ENCODE results near the gene LDLR. TPM values are rescaled to one million over a fixed set of nuclear protein-coding genes. Genes with fewer than 3 reads are reported as not detected.
A peak's percentile ranks its signal among the peaks of the same experiment; 100 is the strongest.

Gene LDLR
- total RNA-seq, 1 donor from 2014 or later: 242 TPM

DNA sequence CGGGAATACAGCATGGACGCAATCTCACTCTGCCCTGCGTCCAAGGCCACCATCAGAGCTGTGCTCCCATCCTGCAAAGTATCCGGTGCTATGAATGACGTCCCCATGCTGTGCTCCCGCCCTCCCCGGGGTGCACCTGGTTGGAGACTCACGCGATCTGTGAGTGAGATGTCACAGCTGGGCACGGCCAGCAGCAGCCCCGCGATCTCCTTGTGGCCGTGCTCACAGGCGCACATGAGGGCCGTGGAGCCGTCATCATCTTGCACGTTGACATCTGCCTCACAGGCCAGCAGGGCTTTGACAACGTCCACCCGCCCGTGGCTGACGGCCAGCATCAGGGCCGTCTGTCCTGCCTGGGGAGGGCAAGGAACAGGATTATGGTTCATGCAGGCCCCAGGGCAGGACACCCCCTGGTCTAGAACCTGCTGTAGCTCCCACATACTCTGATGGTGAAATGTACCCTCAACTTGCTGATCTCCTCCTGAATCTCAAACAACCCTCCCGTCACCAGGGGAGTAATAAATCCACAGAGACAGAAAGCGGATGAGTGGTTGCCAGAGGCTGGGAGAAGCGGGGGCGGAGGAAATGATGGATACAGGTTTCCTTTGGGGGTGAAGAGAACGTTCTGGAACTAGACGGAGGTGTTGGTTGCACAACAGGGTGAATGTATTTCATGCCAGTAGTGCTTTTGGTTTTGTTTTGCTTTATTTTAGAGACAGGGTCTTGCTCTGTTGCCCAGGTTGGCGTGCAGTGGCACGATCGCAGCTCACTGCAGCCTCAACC, 80.8 kb downstream of the LDLR start:
- peaks cover 89% of the 10 kb centered on the region for H3K36me3 ChIP-seq
- no peaks in the 10 kb centered on the region for H3K9me3 ChIP-seq
- H3K27me3 ChIP-seq: no peaks in the 10 kb centered on the region
- DNase-seq: no peak
- intact Hi-C loops (cut with DNase I): no loop called here
- H3K4me3 ChIP-seq: no peak overlapping the region
- H3K4me1 ChIP-seq: peaks cover 15% of the 10 kb centered on the region
- ATAC-seq: peak; percentile 7
- TF ChIP-seq, protein P1, sequence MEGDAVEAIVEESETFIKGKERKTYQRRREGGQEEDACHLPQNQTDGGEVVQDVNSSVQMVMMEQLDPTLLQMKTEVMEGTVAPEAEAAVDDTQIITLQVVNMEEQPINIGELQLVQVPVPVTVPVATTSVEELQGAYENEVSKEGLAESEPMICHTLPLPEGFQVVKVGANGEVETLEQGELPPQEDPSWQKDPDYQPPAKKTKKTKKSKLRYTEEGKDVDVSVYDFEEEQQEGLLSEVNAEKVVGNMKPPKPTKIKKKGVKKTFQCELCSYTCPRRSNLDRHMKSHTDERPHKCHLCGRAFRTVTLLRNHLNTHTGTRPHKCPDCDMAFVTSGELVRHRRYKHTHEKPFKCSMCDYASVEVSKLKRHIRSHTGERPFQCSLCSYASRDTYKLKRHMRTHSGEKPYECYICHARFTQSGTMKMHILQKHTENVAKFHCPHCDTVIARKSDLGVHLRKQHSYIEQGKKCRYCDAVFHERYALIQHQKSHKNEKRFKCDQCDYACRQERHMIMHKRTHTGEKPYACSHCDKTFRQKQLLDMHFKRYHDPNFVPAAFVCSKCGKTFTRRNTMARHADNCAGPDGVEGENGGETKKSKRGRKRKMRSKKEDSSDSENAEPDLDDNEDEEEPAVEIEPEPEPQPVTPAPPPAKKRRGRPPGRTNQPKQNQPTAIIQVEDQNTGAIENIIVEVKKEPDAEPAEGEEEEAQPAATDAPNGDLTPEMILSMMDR (IDR thresholded peaks at IDR 0.05): no peak
- peak overlapping the region; percentile 13 for H3K27ac ChIP-seq

DNA sequence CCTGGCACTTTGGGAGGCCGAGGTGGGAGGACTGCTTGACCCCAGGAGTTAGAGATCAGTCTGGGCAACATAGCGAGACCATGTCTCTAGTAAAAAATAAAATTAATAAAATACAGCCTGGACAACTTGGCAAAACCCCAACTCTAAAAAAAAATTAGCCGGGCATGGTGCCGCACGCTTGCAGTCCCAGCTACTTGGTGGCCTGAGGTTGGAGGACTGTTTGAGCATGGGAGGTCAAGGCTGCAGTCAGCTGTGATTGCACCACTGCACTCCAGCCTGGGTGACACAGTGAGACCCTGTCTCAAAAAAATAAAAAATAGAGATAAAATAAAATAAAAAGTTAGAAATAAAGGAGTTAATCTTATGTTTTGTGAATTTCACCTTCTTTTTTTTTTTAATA, 81.9 kb downstream of the LDLR start:
- Histone ChIP-seq H3K9me3 (no peaks in the 10 kb centered on the region), H3K36me3 (peaks cover 94% of the 10 kb centered on the region), H3K4me3 (no peak overlapping the region), H3K27me3 (no peaks in the 10 kb centered on the region), H3K27ac (peak overlapping the region; percentile 13), H3K4me1 (peaks cover 5% of the 10 kb centered on the region)
- intact Hi-C loops (cut with DNase I): no loop called here
- ATAC-seq (no peak), DNase-seq (no peak)
- TF ChIP-seq, protein P1 (IDR thresholded peaks at IDR 0.05): no peak

DNA sequence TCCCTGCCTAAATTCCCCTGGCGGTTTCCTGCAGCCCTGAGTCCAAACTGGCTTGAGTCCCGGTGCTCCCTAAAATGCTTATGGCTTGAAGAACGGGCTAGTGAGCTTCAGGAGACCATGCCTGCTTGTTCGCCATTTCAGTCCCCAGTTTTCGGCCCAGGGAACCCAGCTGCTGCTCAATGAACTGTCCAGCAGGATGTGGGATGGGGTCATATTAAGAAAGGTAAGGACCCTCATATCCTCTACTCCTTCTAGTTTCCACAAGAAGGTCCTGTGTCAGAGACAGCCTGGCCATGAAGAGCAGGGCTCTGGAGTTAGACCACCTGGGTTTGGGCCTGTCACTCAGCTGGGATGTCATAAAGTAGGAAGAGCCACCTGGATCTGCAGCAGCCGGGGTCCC, 83.3 kb downstream of the LDLR start:
- H3K36me3 ChIP-seq: peaks cover 94% of the 10 kb centered on the region
- no peak overlapping the region for H3K4me3 ChIP-seq
- no peak for ATAC-seq
- H3K9me3 ChIP-seq: no peaks in the 10 kb centered on the region
- H3K27ac ChIP-seq: no peak overlapping the region
- DNase-seq: no peak
- intact Hi-C loops (cut with DNase I): no loop called here
- TF ChIP-seq, protein P1 (IDR thresholded peaks at IDR 0.05): no peak
- no peaks in the 10 kb centered on the region for H3K27me3 ChIP-seq
- H3K4me1 ChIP-seq: peaks cover 4% of the 10 kb centered on the region

DNA sequence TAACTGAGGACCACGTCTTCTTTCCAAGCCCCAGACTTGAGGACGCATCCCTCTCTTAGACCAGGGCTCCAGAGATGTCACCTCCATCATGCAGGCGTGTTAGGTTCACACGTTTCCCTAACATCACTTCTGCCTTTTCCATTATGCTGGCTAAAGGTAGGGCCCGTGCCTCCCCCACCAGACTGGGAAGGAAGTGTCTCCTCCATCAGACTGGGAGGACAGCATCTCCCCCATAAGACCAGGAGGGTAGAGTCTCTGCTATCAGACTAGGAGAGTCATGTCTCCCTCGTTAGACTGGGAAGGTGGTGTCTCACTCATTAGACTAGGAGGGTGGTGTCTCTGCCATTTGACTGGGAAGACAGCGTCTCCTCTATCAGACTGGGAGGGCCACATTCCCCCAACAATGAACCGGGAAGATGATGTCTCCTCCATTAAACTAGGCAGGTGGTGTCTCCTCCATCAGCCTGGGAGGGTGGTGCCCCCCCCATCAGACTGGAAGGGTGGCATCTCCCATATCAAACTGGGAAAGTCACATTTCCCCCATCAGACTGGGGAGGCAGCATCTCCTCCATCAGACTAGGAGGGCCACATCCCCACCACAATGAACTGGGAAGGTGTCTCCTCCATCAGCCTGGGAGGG, 84.4 kb downstream of the LDLR start:
- H3K9me3 ChIP-seq: no peaks in the 10 kb centered on the region
- no peak overlapping the region for H3K4me3 ChIP-seq
- peaks cover 4% of the 10 kb centered on the region for H3K4me1 ChIP-seq
- no peaks in the 10 kb centered on the region for H3K27me3 ChIP-seq
- peaks cover 97% of the 10 kb centered on the region for H3K36me3 ChIP-seq
- intact Hi-C loops (cut with DNase I): no loop called here
- DNase-seq: no peak
- H3K27ac ChIP-seq: no peak overlapping the region
- ATAC-seq: no peak
- TF ChIP-seq, protein P1 (IDR thresholded peaks at IDR 0.05): no peak

DNA sequence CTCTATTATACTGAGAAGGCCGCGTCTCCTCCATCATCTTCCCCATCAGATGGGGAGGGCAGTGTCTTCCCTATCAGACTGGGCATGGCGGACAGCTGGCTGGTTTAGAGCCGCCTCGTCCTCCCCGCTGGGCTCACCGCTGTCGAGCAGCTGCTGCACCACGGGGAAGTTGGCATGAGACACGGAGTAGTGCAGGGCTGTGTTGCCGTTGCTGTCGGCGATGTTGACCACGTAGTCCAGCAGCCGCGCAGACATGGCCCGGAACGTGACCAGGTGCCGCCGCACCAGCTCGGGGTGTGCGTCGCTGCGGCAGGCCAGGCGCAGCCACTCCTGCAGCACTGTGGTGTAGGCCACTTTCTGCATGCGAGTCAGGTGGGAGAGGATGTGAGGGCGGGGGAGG, 85.1 kb downstream of the LDLR start:
- no peaks in the 10 kb centered on the region for H3K9me3 ChIP-seq
- H3K36me3 ChIP-seq: peaks cover 94% of the 10 kb centered on the region
- intact Hi-C loops (cut with DNase I): no loop called here
- TF ChIP-seq, protein P1 (IDR thresholded peaks at IDR 0.05): no peak
- peaks cover 4% of the 10 kb centered on the region for H3K4me1 ChIP-seq
- no peak overlapping the region for H3K4me3 ChIP-seq
- ATAC-seq (no peak), DNase-seq (no peak)
- no peak overlapping the region for H3K27ac ChIP-seq
- no peaks in the 10 kb centered on the region for H3K27me3 ChIP-seq
